ENCODE data around the gene IRF7. TPM values are rescaled to one million over a fixed set of nuclear protein-coding genes. Genes with fewer than 3 reads are reported as not detected.

The IRF7 gene
- polyA plus RNA-seq, 2 of the 4 experiments (the other 2 are of a cell fraction), result 2.0 to 3.1 TPM

DNA sequence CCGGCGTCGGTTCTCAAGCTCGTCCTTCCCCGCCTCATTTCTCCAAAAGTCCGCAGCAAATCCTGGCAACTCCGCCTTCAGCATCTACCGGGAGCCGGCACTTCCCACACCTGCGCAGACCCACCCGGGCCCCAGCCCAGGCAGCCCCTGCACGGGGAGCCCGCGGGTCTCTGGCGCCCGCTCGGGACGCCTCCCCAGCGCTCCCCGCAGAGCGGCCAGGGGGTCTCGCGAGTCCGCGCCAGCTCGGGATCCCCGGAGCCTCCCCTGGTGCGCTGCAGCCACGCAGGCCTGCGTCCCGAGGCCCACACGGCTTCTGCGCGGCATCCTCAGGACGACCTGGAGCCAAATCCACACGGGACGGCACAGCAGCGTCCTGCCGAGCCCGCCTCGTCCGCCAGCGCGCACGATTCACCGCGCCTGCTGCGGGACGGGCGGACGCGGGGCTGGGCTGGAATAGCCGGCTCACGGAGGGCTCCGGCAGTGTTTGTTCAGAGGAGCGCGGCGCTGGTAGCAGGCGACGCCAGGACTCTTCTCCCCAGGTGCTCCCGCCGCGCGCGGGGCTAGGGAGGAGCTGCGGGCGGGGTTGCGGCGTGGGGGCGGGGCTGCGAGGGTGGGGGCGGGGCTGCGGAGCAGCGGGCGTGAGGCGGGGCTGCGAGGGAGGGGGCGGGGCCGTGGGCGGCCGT, 40.3 kb downstream of the IRF7 start:
- DNase-seq (ENCODE audit: low read depth in 1 of 2, low spot score in 1 of 2) (peak in 1 of 2 experiments; percentile 76), ATAC-seq (peak; percentile 47 to 62), FAIRE-seq (no peak)
- Histone ChIP-seq H3K4me3 (peak overlapping the region; percentile 90), H3K4me1 (peaks cover 26% of the 10 kb centered on the region), H3K9me3 (no peaks in the 10 kb centered on the region), H3K27ac (peak overlapping the region; percentile 84 to 88), H3K4me2 (peak overlapping the region; percentile 100)
- CTCF ChIA-PET, result interaction anchor here (0.6 to 1.8 kb wide), 4 partner anchors 12 to 84 kb away, joined by 3 to 6 read pairs (median 3); partner anchors contain the start of gene LMNTD2
- POLR2A ChIA-PET, result interaction anchor here (0.7 to 1.1 kb wide), 19 partner anchors 8 to 234 kb away, joined by 3 to 7 read pairs (median 4); partner anchors contain the start of genes HRAS, LMNTD2, RPLP2 and TMEM80
- WGBS (ENCODE audit: missing lambda C conversion rate), result 3% methylated on average over 23 of the region's 81 CpGs
- TF ChIP-seq CHD2 (IDR thresholded peaks at IDR 0.05; ENCODE audit: low read length, partially characterized antibody), result peak; percentile 38
- TF ChIP-seq, protein P1, sequence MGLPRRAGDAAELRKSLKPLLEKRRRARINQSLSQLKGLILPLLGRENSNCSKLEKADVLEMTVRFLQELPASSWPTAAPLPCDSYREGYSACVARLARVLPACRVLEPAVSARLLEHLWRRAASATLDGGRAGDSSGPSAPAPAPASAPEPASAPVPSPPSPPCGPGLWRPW (IDR thresholded peaks at IDR 0.05), result no peak
- TF ChIP-seq BHLHE40 (IDR thresholded peaks at IDR 0.05; ENCODE audit: low read depth, low read length), result no peak
- no peak for TF ChIP-seq HEYL (CRISPR knock-in tag; IDR thresholded peaks at IDR 0.05)
- peak; percentile 68 for TF ChIP-seq REST (IDR thresholded peaks at IDR 0.05)
- no peak for TF ChIP-seq JUNB (IDR thresholded peaks at IDR 0.05)
- TF ChIP-seq POLR2A (IDR thresholded peaks at IDR 0.05; ENCODE audit: low read length), result peak; percentile 57
- no peak for TF ChIP-seq USF2 (IDR thresholded peaks at IDR 0.05)
- no peak for TF ChIP-seq EHF (CRISPR knock-in tag; IDR thresholded peaks at IDR 0.05)
- TF ChIP-seq CBX2 (IDR thresholded peaks at IDR 0.05; ENCODE audit: borderline replicate concordance, low read depth), result no peak
- TF ChIP-seq HDAC2 (IDR thresholded peaks at IDR 0.05), result no peak
- no peak for TF ChIP-seq HOXA7 (CRISPR knock-in tag; IDR thresholded peaks at IDR 0.05)
- TF ChIP-seq ZFP36 (IDR thresholded peaks at IDR 0.05; ENCODE audit: borderline replicate concordance, partially characterized antibody), result no peak
- TF ChIP-seq, protein P2, sequence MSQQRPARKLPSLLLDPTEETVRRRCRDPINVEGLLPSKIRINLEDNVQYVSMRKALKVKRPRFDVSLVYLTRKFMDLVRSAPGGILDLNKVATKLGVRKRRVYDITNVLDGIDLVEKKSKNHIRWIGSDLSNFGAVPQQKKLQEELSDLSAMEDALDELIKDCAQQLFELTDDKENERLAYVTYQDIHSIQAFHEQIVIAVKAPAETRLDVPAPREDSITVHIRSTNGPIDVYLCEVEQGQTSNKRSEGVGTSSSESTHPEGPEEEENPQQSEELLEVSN (IDR thresholded peaks at IDR 0.05; ENCODE audit: borderline replicate concordance, low read depth), result peak; percentile 65; the same call in 1 of the 2 replicates
- no peak for TF ChIP-seq CHD4 (IDR thresholded peaks at IDR 0.05; ENCODE audit: borderline replicate concordance)
- TF ChIP-seq, protein P3, sequence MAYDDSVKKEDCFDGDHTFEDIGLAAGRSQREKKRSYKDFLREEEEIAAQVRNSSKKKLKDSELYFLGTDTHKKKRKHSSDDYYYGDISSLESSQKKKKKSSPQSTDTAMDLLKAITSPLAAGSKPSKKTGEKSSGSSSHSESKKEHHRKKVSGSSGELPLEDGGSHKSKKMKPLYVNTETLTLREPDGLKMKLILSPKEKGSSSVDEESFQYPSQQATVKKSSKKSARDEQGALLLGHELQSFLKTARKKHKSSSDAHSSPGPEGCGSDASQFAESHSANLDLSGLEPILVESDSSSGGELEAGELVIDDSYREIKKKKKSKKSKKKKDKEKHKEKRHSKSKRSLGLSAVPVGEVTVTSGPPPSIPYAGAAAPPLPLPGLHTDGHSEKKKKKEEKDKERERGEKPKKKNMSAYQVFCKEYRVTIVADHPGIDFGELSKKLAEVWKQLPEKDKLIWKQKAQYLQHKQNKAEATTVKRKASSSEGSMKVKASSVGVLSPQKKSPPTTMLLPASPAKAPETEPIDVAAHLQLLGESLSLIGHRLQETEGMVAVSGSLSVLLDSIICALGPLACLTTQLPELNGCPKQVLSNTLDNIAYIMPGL (CRISPR knock-in tag; IDR thresholded peaks at IDR 0.05; ENCODE audit: borderline replicate concordance), result no peak
- TF ChIP-seq, protein P4, sequence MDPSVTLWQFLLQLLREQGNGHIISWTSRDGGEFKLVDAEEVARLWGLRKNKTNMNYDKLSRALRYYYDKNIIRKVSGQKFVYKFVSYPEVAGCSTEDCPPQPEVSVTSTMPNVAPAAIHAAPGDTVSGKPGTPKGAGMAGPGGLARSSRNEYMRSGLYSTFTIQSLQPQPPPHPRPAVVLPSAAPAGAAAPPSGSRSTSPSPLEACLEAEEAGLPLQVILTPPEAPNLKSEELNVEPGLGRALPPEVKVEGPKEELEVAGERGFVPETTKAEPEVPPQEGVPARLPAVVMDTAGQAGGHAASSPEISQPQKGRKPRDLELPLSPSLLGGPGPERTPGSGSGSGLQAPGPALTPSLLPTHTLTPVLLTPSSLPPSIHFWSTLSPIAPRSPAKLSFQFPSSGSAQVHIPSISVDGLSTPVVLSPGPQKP (IDR thresholded peaks at IDR 0.05; ENCODE audit: low read depth, low read length), result no peak
- TF ChIP-seq CBX8 (IDR thresholded peaks at IDR 0.05), result no peak
- TF ChIP-seq PHF8 (IDR thresholded peaks at IDR 0.05; ENCODE audit: borderline replicate concordance, low read depth), result no peak
- no peak for TF ChIP-seq RCOR1 (IDR thresholded peaks at IDR 0.05; ENCODE audit: low read depth, low read length)
- TF ChIP-seq, protein P5, sequence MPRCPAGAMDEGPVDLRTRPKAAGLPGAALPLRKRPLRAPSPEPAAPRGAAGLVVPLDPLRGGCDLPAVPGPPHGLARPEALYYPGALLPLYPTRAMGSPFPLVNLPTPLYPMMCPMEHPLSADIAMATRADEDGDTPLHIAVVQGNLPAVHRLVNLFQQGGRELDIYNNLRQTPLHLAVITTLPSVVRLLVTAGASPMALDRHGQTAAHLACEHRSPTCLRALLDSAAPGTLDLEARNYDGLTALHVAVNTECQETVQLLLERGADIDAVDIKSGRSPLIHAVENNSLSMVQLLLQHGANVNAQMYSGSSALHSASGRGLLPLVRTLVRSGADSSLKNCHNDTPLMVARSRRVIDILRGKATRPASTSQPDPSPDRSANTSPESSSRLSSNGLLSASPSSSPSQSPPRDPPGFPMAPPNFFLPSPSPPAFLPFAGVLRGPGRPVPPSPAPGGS (IDR thresholded peaks at IDR 0.05), result no peak

All from A549 (cell line).